Measurements from ENCODE around the gene ZSWIM7. TPM values are rescaled to one million over a fixed set of nuclear protein-coding genes. Genes with fewer than 3 reads are reported as not detected.

ZSWIM7 gene
- total RNA-seq, 1 experiment from 2014 or later: 19.1 TPM

- Histone ChIP-seq H3K27me3 (ENCODE audit: insufficient read depth, low read depth) (no peaks in the 10 kb centered on the region), H3K79me2 (ENCODE audit: low read depth) (peaks cover 87% of the 10 kb centered on the region), H3K4me2 (peak overlapping the region; percentile 81), H3F3A (ENCODE audit: insufficient read depth, low read depth) (peaks cover 58% of the 10 kb centered on the region), H4K20me1 (ENCODE audit: insufficient read depth) (no peaks in the 10 kb centered on the region), H3K4me1 (replicated peaks; ENCODE audit: insufficient read depth) (peaks cover 70% of the 10 kb centered on the region), H3K9me2 (ENCODE audit: insufficient read depth) (no peaks in the 10 kb centered on the region), H3K36me3 (ENCODE audit: low read depth) (peaks cover 11% of the 10 kb centered on the region), H2AFZ (no peak overlapping the region), H3K9me3 (ENCODE audit: insufficient read depth, low read depth) (no peaks in the 10 kb centered on the region), H3K4me3 (no peak overlapping the region; the same call in 1 of the 2 replicates), H3K27ac (peak overlapping the region; percentile 92)
- no peak for DNase-seq
- BruUV-seq (replicated peaks): no TSS peak
- intact Hi-C loops (cut with micrococcal nuclease; ENCODE audit: unreplicated experiment): no loop called here
- ChIA-PET CTCF (no interaction called here), POLR2A (ENCODE audit: unreplicated experiment) (interaction anchor here (0.6 kb wide), 1 partner anchor 18 kb away, joined by 10 read pairs; no protein-coding TSS in a partner anchor)
- TF ChIP-seq EZH2 (IDR thresholded peaks at IDR 0.05; ENCODE audit: low read depth) (no peak), CTCF (conservative IDR thresholded peaks at IDR 0.05) (no peak)
Observed at GRCh38 chr17:15965528-15965927, 34.0 kb downstream of the ZSWIM7 start.

GRCh38 chr17:15963670-15964110, 35.8 kb downstream of the ZSWIM7 start:
- Histone ChIP-seq H3K27ac (peak overlapping the region; percentile 92), H3K4me2 (peak overlapping the region; percentile 33; the same call in 1 of the 2 replicates), H3K79me2 (ENCODE audit: low read depth) (peaks cover 80% of the 10 kb centered on the region)

GRCh38 chr17:15958484-15958854, 41.0 kb downstream of the ZSWIM7 start:
- no peaks in the 10 kb centered on the region for H3K9me3 ChIP-seq (ENCODE audit: insufficient read depth, low read depth)
- ChIA-PET POLR2A (ENCODE audit: unreplicated experiment) (interaction anchor here (0.8 kb wide), 1 partner anchor 12 kb away, joined by 6 read pairs; no protein-coding TSS in a partner anchor), CTCF (interaction anchor here (1.0 to 1.6 kb wide), 2 partner anchors 13 to 17 kb away, joined by 3 read pairs; partner anchors contain the start of gene ADORA2B)
- peak overlapping the region; percentile 99 for H3K27ac ChIP-seq
- H3F3A ChIP-seq (ENCODE audit: insufficient read depth, low read depth): peaks cover 72% of the 10 kb centered on the region
- BruUV-seq (replicated peaks): no TSS peak
- H3K4me1 ChIP-seq (replicated peaks; ENCODE audit: insufficient read depth): peaks cover 71% of the 10 kb centered on the region
- TF ChIP-seq CTCF (conservative IDR thresholded peaks at IDR 0.05) (no peak), EZH2 (IDR thresholded peaks at IDR 0.05; ENCODE audit: low read depth) (no peak)
- intact Hi-C loops (cut with micrococcal nuclease; ENCODE audit: unreplicated experiment): loop anchor here (2.0 to 5.0 kb wide), 2 partner anchors 300 to 329 kb away; no protein-coding TSS in a partner anchor
- H3K36me3 ChIP-seq (ENCODE audit: low read depth): no peaks in the 10 kb centered on the region
- no peak for DNase-seq
- no peaks in the 10 kb centered on the region for H3K27me3 ChIP-seq (ENCODE audit: insufficient read depth, low read depth)
- no peaks in the 10 kb centered on the region for H4K20me1 ChIP-seq (ENCODE audit: insufficient read depth)
- no peak overlapping the region for H2AFZ ChIP-seq
- no peaks in the 10 kb centered on the region for H3K9me2 ChIP-seq (ENCODE audit: insufficient read depth)
- peak overlapping the region; percentile 80 for H3K4me2 ChIP-seq
- peaks cover 90% of the 10 kb centered on the region for H3K79me2 ChIP-seq (ENCODE audit: low read depth)
- peak overlapping the region; percentile 32; the same call in 1 of the 2 replicates for H3K4me3 ChIP-seq

More at GRCh38 chr17:15963670-15964110, 35.8 kb downstream of the ZSWIM7 start:
- H3K9me3 ChIP-seq (ENCODE audit: insufficient read depth, low read depth): no peaks in the 10 kb centered on the region
- H3K27me3 ChIP-seq (ENCODE audit: insufficient read depth, low read depth): no peaks in the 10 kb centered on the region
- H3F3A ChIP-seq (ENCODE audit: insufficient read depth, low read depth): peaks cover 70% of the 10 kb centered on the region
- TF ChIP-seq CTCF (conservative IDR thresholded peaks at IDR 0.05) (no peak), EZH2 (IDR thresholded peaks at IDR 0.05; ENCODE audit: low read depth) (no peak)
- no peaks in the 10 kb centered on the region for H4K20me1 ChIP-seq (ENCODE audit: insufficient read depth)
- no peak overlapping the region for H2AFZ ChIP-seq
- peak; percentile 79 to 94 for DNase-seq
- H3K4me3 ChIP-seq: no peak overlapping the region
- ChIA-PET CTCF (interaction anchor here (0.7 kb wide), 1 partner anchor 417 kb away, joined by 7 read pairs; the partner anchor contains the start of gene UBB), POLR2A (ENCODE audit: unreplicated experiment) (interaction anchor here (0.6 kb wide), 1 partner anchor 1080 kb away, joined by 4 read pairs; no protein-coding TSS in a partner anchor)
- H3K9me2 ChIP-seq (ENCODE audit: insufficient read depth): no peaks in the 10 kb centered on the region
- H3K4me1 ChIP-seq (replicated peaks; ENCODE audit: insufficient read depth): peaks cover 77% of the 10 kb centered on the region
- BruUV-seq (replicated peaks): no TSS peak
- intact Hi-C loops (cut with micrococcal nuclease; ENCODE audit: unreplicated experiment): loop anchor here (2.0 kb wide), 3 partner anchors 17 to 313 kb away; no protein-coding TSS in a partner anchor
- H3K36me3 ChIP-seq (ENCODE audit: low read depth): peaks cover 5% of the 10 kb centered on the region; the same call in 1 of the 2 replicates
